Activated T-helper 1 cell treated with Interleukin-2 at 50 U/mL for 16 hours (primary cell): ENCODE measurements around the gene NHLH2.

Source experiments
- DNase-seq: peaks from one replicate; pipeline ENCODE4 v3.0.0-alpha.2; 2020; ENCODE audit warnings: low read depth

The NHLH2 gene

GRCh38 chr1:115838431-115839028, 2.4 kb downstream of the NHLH2 start:
- no peak for DNase-seq

GRCh38 chr1:115837740-115838421, 3.0 kb downstream of the NHLH2 start:
- DNase-seq, result no peak

- DNase-seq, result no peak
These were observed 3.6 kb downstream of the NHLH2 start for GRCh38 chr1:115837341-115837739.

- DNase-seq, result no peak
These were observed 7.1 kb downstream of the NHLH2 start for GRCh38 chr1:115833856-115834255.

GRCh38 chr1:115832651-115833050, 8.3 kb downstream of the NHLH2 start:
- no peak for DNase-seq

GRCh38 chr1:115830963-115831362, 10.0 kb downstream of the NHLH2 start:
- DNase-seq, result no peak

GRCh38 chr1:115829947-115830346, 11.0 kb downstream of the NHLH2 start:
- no peak for DNase-seq

GRCh38 chr1:115829023-115829674, 11.8 kb downstream of the NHLH2 start:
- DNase-seq, result no peak

- DNase-seq, result no peak
These were observed 12.6 kb downstream of the NHLH2 start for GRCh38 chr1:115828101-115829022.

GRCh38 chr1:115827452-115828044, 13.4 kb downstream of the NHLH2 start:
- DNase-seq, result no peak

GRCh38 chr1:115826628-115827027, 14.3 kb downstream of the NHLH2 start:
- no peak for DNase-seq

GRCh38 chr1:115822117-115822516, 18.8 kb downstream of the NHLH2 start:
- no peak for DNase-seq

GRCh38 chr1:115815694-115816093, 25.2 kb downstream of the NHLH2 start:
- DNase-seq, result no peak

GRCh38 chr1:115814685-115815398, 26.1 kb downstream of the NHLH2 start:
- DNase-seq, result no peak

GRCh38 chr1:115813727-115814126, 27.2 kb downstream of the NHLH2 start:
- no peak for DNase-seq

GRCh38 chr1:115811140-115811828, 29.6 kb downstream of the NHLH2 start:
- no peak for DNase-seq

GRCh38 chr1:115810609-115811008, 30.3 kb downstream of the NHLH2 start:
- no peak for DNase-seq

- DNase-seq, result no peak
These were observed 31.1 kb downstream of the NHLH2 start for GRCh38 chr1:115809847-115810246.

- no peak for DNase-seq
These were observed 31.9 kb downstream of the NHLH2 start for GRCh38 chr1:115809076-115809475.

- no peak for DNase-seq
These were observed 33.2 kb downstream of the NHLH2 start for GRCh38 chr1:115807723-115808122.

- DNase-seq, result no peak
These were observed 35.3 kb downstream of the NHLH2 start for GRCh38 chr1:115805597-115805996.
